Anterior cingulate cortex (tissue), 58 donors: ENCODE data around the gene NSMCE1.

Source experiments
- DNase-seq, 58 donors: peaks; one replicate each; lab custom pipeline; 2025; lab: John Stamatoyannopoulos, UW

NSMCE1 gene

GRCh38 chr16:27245276-27246172 is 23.0 kb downstream of the NSMCE1 start:
- DNase-seq, result peak in 8 of 58 donors; percentile 10 to 27 (median 18)

DNA sequence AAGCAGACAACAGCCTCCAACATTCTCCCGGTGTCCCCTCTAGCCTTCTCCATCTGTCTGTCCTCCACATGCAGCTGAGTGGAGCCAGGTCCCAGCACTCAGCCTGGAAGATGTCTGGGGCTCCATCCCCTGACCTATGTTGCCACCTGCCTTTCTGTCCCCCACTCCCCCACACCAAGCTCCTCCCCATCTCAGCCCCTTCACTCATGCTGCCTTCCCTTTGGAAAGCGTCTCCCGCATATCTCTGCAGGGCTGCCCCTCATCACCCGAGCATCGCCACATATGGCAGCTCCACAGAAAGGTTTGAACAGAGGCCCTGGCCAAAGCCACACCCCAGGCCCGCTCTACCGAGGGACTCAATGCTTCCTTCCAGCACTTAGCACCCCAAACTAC is 24.2 kb downstream of the NSMCE1 start:
- no peak for DNase-seq

GRCh38 chr16:27243725-27244362 is 24.7 kb downstream of the NSMCE1 start:
- no peak for DNase-seq

DNA sequence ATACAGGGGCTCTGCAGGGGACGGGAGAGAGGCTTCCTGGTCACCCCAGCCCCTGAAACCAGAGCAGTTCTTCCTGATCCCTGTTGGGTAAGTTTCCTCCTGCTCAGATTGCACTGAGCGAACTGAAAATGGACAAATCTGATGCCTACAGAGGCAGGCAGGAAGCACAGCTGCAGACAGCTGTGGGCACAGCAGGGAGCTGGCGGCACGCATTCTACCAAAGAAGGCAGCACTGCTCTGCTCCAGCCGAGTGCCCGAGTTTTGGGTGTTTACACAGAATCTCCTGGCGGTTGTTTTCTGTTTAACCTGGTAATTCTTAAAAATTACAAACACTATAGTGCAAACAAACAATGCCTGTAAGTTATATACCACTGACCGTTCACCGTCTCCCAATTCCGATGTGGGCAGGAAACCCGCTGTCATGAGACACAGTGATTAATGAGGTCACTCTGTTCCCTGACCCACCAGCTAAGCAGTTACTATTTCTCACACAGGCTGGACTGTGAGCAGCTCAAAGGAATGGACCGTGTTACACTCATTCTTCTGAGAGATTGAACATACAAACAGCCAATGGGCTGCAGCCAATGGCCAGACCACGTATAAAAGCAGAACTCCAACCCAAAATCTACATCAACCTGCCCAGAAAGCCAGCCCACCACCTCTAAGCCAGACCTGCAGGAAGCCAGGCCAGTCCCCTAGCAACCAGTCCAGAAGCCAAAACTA is 25.5 kb downstream of the NSMCE1 start:
- peak in 5 of 58 donors; percentile 18 to 51 (median 21) for DNase-seq

- no peak for DNase-seq
Measured at GRCh38 chr16:27242398-27242797, 26.2 kb downstream of the NSMCE1 start.

GRCh38 chr16:27241658-27242057 is 26.9 kb downstream of the NSMCE1 start:
- no peak for DNase-seq

- no peak for DNase-seq
Measured at GRCh38 chr16:27240948-27241531, 27.5 kb downstream of the NSMCE1 start.

DNA sequence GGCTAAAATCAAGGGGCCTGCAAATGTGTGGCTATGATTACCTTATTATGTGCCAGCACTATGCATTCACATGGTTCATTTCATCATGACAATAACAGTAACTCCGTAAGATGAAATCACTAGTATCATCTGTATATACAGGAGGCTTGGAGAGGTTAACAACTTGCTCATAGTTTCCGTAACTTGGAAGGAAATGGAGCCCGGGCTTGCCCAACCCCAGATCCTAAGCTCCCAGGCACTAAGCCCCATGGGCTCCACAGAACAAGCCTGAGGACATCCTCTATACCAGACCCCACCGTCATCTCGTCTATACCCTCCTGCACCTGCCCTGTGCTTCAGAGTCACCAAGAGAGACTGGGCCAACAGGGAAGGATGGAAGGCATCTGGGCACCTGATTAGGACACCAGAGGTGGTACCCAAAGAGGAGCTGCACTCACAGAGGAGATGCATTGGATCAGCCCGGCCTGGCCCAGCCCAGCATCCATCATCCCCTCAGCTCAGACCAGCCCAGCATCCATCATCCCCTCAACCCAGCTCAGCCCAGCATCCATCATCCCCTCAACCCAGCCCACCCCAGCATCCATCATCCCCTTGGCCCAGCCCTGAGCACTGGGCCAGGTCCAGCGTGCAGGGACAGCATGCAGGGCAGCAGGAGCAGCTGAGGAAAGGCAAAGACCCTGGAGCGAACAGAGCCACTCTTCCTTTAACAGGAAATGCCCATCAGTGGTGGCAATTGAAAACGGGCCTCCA is 28.5 kb downstream of the NSMCE1 start:
- no peak for DNase-seq

GRCh38 chr16:27239026-27239425 is 29.5 kb downstream of the NSMCE1 start:
- DNase-seq, result no peak

DNA sequence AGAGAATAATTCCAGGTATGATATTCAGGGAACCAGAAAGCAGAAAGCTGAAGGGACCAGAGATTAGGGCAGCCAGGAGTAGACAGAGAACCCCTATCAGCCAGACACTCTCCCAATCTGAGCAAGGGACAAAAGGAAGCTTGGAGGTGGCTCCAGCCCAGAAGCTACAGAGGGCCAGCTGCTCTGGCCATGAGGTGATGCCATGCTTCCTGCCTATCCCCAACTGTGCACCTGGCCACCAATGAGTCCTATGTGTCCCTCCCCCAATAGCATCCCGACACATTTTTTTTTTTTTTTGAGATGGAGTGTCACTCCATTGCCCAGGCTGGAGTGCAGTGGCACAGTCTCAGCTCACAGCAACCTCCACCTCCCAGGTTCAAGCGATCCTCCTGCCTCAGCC is 30.0 kb downstream of the NSMCE1 start:
- DNase-seq, result no peak

GRCh38 chr16:27238016-27238587 is 30.5 kb downstream of the NSMCE1 start:
- DNase-seq, result no peak

GRCh38 chr16:27237219-27238015 is 31.2 kb downstream of the NSMCE1 start:
- DNase-seq, result peak in 1 of 58 donors; percentile 21

DNA sequence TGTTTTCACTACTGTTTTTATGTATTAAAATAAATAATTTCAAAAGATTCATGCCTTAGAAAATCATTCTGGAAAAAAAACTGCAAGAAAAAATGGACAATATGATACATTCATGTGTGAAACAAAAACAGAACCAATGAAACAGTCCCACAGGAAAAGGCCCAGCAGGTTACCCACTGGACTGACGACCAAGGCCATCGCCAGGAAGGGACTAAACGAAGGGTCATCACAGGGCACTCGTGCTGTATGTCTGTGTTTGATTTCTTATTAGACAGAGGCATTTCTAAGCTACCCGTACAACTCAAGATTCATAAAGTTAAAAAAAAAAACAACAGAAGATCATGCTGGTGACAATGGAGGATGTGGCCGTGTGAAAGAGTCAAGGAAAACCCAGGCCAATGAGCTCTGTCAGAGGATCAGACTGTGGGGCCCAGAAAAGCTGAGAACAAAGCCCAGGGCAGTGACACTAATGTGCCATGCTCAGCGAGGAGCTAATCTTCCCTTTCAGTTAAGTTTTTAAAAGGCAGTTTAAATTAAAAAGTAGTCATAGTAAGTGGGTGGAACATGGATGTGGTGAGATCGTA is 31.8 kb downstream of the NSMCE1 start:
- no peak for DNase-seq

- no peak for DNase-seq
Measured at GRCh38 chr16:27235938-27236245, 32.7 kb downstream of the NSMCE1 start.

DNA sequence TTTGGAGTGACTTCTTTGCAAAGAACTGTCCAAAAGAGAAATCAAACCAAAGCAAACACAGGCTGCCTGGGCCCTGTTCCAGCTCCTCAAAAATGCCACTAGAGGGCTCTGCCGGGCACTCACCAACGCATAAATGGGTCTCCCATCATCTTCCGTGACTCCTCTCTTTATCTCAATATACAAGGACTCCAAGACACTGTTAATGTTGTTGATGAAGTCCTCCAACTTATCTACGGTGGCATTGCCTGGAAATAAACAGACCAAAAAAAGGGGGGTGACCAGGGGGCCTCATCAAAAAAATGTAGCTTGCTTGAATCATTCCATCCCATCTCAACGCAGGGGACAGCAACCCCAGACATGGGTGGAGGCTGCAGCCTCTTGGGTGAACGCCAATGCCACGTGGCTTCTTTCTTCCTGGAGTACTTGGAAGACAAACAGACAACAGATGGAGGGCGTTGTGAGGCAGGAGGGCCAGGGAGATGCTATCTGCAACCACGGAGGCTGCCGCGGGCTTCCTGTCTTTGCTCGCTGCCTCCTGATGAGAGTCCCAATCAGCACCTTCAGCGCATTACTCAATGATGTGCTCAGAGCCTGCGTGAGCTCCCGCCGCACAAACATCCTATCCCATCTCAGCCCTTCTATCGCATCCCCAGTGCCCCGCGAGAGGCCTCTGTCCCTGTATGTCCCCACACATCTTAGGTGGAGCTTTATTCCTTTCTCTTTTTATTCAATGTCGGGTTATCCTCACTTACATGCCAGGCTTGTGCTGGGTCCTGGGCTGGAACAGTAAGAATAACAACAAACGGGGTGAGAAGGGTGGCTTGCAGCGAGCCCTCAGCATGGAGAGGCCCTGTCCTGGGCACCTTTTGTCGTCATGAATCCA is 33.3 kb downstream of the NSMCE1 start:
- DNase-seq, result peak in 54 of 58 donors; percentile 16 to 84 (median 50)

DNA sequence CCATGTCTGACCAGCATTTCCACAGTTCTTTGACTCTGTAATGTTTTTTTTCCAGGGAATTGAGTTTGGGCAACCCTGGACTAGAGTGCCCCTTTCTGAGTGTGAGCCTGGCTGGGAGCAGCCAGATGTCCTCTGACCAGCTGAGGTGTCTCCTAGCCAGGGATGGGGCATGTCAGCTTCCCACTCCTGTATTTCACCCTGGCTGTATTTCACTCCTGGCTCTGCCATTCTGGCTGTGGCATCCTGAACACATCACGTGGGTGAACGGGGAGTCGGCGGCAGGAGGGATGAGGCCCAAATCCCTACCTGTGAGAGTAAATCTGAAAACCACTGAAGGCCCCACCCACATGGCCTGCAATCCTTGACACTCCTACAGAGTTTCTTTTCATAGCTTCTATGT is 34.0 kb downstream of the NSMCE1 start:
- no peak for DNase-seq

- no peak for DNase-seq
Measured at GRCh38 chr16:27234171-27234570, 34.4 kb downstream of the NSMCE1 start.

GRCh38 chr16:27233731-27234130 is 34.8 kb downstream of the NSMCE1 start:
- no peak for DNase-seq
